IMR-90 (cell line): ENCODE measurements around the gene BRAT1. TPM values are rescaled to one million over a fixed set of nuclear protein-coding genes. Genes with fewer than 3 reads are reported as not detected.

ENCODE experiments used
- ATAC-seq: fragments of 200-7000 bp; cut with Tn5 transposase; 2 replicates; pipeline ENCODE4 v1.9.1; 2020; ENCODE audit warnings: low read depth, mild to moderate bottlenecking, moderate library complexity
- BruUV-seq: library from RNA; stranded (reverse); fragments of 400-500 nt; replicated peaks from 2 replicates; lab custom pipeline; 2021; lab: Mats Ljungman, UMichigan
- CTCF ChIA-PET: fragments of 300-600 bp; formaldehyde crosslinking; extraction: SDS; loops from one replicate; lab custom pipeline; 2021; ENCODE audit warnings: antibody characterized with exemption; lab: Yijun Ruan, JAX
- POLR2A ChIA-PET: fragments of 300-600 bp; sonication (Branson Sonifier 250); formaldehyde crosslinking; loops from one replicate; lab custom pipeline; 2022; ENCODE audit warnings: antibody characterized with exemption; ENCODE audit not compliant: unreplicated experiment; lab: Charles Lee
- DNase-seq: peaks from one replicate; pipeline ENCODE4 v3.0.0; 2013
- H2AFZ ChIP-seq: replicated peaks from 2 replicates; pipeline ENCODE3; 2013; ENCODE audit warnings: low read length, mild to moderate bottlenecking; ENCODE audit not compliant: poor library complexity
- H2AK5ac ChIP-seq: 2 replicates; pipeline ENCODE4 v1.6.1; 2013; ENCODE audit warnings: low read depth, low read length, inconsistent platforms
- H2AK9ac ChIP-seq: replicated peaks from 2 replicates; pipeline ENCODE3; 2013; ENCODE audit warnings: mild to moderate bottlenecking, low read depth, low read length, moderate library complexity; ENCODE audit not compliant: poor library complexity
- H2BK120ac ChIP-seq: 2 replicates; pipeline ENCODE4 v1.6.1; 2013; ENCODE audit warnings: low read depth, low read length, inconsistent platforms
- H2BK15ac ChIP-seq: 3 replicates; pipeline ENCODE4 v1.6.1; 2013; ENCODE audit warnings: low read depth, low read length, inconsistent platforms
- H2BK20ac ChIP-seq: 2 replicates; pipeline ENCODE4 v1.6.1; 2013; ENCODE audit warnings: low read depth, mild to moderate bottlenecking, inconsistent platforms, low read length, moderate library complexity
- H2BK5ac ChIP-seq: 2 replicates; pipeline ENCODE4 v1.6.1; 2013; ENCODE audit warnings: mild to moderate bottlenecking, low read depth, low read length, inconsistent platforms; ENCODE audit not compliant: poor library complexity, severe bottlenecking
- H3K14ac ChIP-seq: replicated peaks from 2 replicates; pipeline ENCODE4 v1.6.1; 2013; ENCODE audit warnings: low read depth, low read length, inconsistent platforms
- H3K18ac ChIP-seq: 2 replicates; pipeline ENCODE4 v1.6.1; 2013; ENCODE audit warnings: low read depth, low read length, control low read depth
- H3K23ac ChIP-seq: 2 replicates; pipeline ENCODE4 v1.6.1; 2013; ENCODE audit warnings: low read depth, low read length, inconsistent platforms
- H3K27ac ChIP-seq: 2 replicates; pipeline ENCODE4 v1.5.1; 2013; ENCODE audit warnings: mild to moderate bottlenecking, control low read depth, low read length; ENCODE audit not compliant: insufficient read depth
- H3K27me3 ChIP-seq: 2 replicates; pipeline ENCODE4 v1.6.1; 2013; ENCODE audit warnings: low read length; ENCODE audit not compliant: control insufficient read depth, insufficient read depth
- H3K36me3 ChIP-seq: 2 replicates; pipeline ENCODE4 v1.6.1; 2013; ENCODE audit warnings: low read length, mixed read lengths; ENCODE audit not compliant: control insufficient read depth, insufficient read depth
- H3K4ac ChIP-seq: 2 replicates; pipeline ENCODE4 v1.6.1; 2013; ENCODE audit warnings: low read depth, low read length, inconsistent platforms
- H3K4me1 ChIP-seq: 2 replicates; pipeline ENCODE4 v1.6.1; 2013; ENCODE audit warnings: low read length, mixed read lengths; ENCODE audit not compliant: control insufficient read depth, insufficient read depth
- H3K4me2 ChIP-seq: 2 replicates; pipeline ENCODE4 v1.6.1; 2013; ENCODE audit warnings: low read depth, mild to moderate bottlenecking, control low read depth, low read length, moderate library complexity
- H3K4me3 ChIP-seq: 2 replicates; pipeline ENCODE4 v1.5.1; 2013; ENCODE audit warnings: low read depth, mild to moderate bottlenecking, control low read depth, low read length, moderate library complexity; ENCODE audit not compliant: insufficient read depth
- H3K56ac ChIP-seq: 2 replicates; pipeline ENCODE4 v1.6.1; 2013; ENCODE audit warnings: low read length, inconsistent platforms; ENCODE audit not compliant: insufficient read depth; ENCODE audit errors: extremely low read depth
- H3K79me1 ChIP-seq, 2 experiments: 2 replicates each; pipeline ENCODE4 v1.6.1; 2013; ENCODE audit warnings: low read length in 2 of 2, inconsistent platforms in 1 of 2, low read depth in 1 of 2
- H3K9ac ChIP-seq: 2 replicates; pipeline ENCODE4 v1.6.1; 2013; ENCODE audit warnings: low read depth, low read length, control low read depth
- H3K9me1 ChIP-seq: 2 replicates; pipeline ENCODE4 v1.6.1; 2013; ENCODE audit warnings: low read length, inconsistent platforms; ENCODE audit not compliant: insufficient read depth
- H3K9me3 ChIP-seq: 2 replicates; pipeline ENCODE4 v1.6.1; 2013; ENCODE audit warnings: low read length; ENCODE audit not compliant: control insufficient read depth, insufficient read depth
- H4K20me1 ChIP-seq: 2 replicates; pipeline ENCODE4 v1.6.1; 2013; ENCODE audit warnings: low read length, inconsistent platforms; ENCODE audit not compliant: insufficient read depth
- H4K5ac ChIP-seq: 2 replicates; pipeline ENCODE4 v1.6.1; 2013; ENCODE audit warnings: mild to moderate bottlenecking, low read depth, low read length, control low read depth
- H4K8ac ChIP-seq, 2 experiments: 2 replicates each; pipeline ENCODE4 v1.6.1; 2013; ENCODE audit warnings: low read depth in 2 of 2, low read length in 2 of 2, control low read depth in 1 of 2, inconsistent platforms in 1 of 2
- H4K91ac ChIP-seq: 2 replicates; pipeline ENCODE4 v1.6.1; 2013; ENCODE audit warnings: low read depth, low read length, inconsistent platforms; ENCODE audit not compliant: insufficient read depth
- FOS ChIP-seq: fragments of 150-350 bp; IDR thresholded peaks from 2 replicates; pipeline ENCODE4 v1.6.1; 2016; ENCODE audit warnings: low read depth, low read length
- WGBS, 2 experiments: methylation state at CpG; one replicate each; pipeline versions ENCODE4 v1.1.5 to v1.1.7; 2013; ENCODE audit warnings: missing lambda C conversion rate in 2 of 2; ENCODE audit not compliant: insufficient read length in 1 of 2; ENCODE audit errors: extremely low coverage in 2 of 2; 5-methylcytosine and 5-hydroxymethylcytosine counted together
- dilution Hi-C: fragments of 300-500 bp; cut with HindIII; formaldehyde crosslinking; loops from one replicate; pipeline ENCODE4 v1.14.3; 2018; ENCODE audit warnings: low sequenced_read_pairs; ENCODE audit not compliant: unreplicated experiment
- in situ Hi-C: fragments of 300-500 bp; cut with MboI; formaldehyde crosslinking; loops from 3 replicates; pipeline ENCODE4 v1.14.3; 2019; ENCODE audit warnings: low sequenced_read_pairs, inconsistent platforms, mixed read lengths
- intact Hi-C: fragments of 100-400 bp; cut with micrococcal nuclease; formaldehyde crosslinking; loops from 2 replicates; pipeline ENCODE4 v1.10.0; 2022
- polyA plus RNA-seq, 3 experiments: library from polyadenylated mRNA; depleted of rRNA; stranded (reverse); fragments of >200 nt; gene quantifications; 2 replicates each; pipeline ENCODE4 v1.2.3, GENCODE V29; 2012; ENCODE audit warnings: low replicate concordance in 1 of 3
- total RNA-seq: library from RNA; depleted of rRNA; stranded (reverse); fragments of >200 nt; gene quantifications from 2 replicates; pipeline ENCODE4 v1.2.3, GENCODE V29; 2012

The BRAT1 gene
- total and polyA plus RNA-seq, 2 of the 4 experiments (the other 2 are of a cell fraction): 6.8 to 21.9 TPM

GRCh38 chr7:2504128-2504888, 51.0 kb downstream of the BRAT1 start:
- no peaks in the 10 kb centered on the region for H3K9me3 ChIP-seq
- H3K79me1 ChIP-seq: no peaks in the 10 kb centered on the region
- H4K8ac ChIP-seq: no peak overlapping the region
- no peak overlapping the region for H3K56ac ChIP-seq
- no peak for DNase-seq
- H3K14ac ChIP-seq: no peak overlapping the region
- H3K4me3 ChIP-seq: no peak overlapping the region
- peaks cover 3% of the 10 kb centered on the region; the same call in 1 of the 2 replicates for H3K27me3 ChIP-seq
- no peak overlapping the region for H3K27ac ChIP-seq
- ChIA-PET CTCF (no interaction called here), POLR2A (no interaction called here)
- no peak overlapping the region for H4K91ac ChIP-seq
- H3K4ac ChIP-seq: no peak overlapping the region
- H4K5ac ChIP-seq: no peak overlapping the region
- no peak overlapping the region for H3K23ac ChIP-seq
- no peak overlapping the region for H3K18ac ChIP-seq
- H2BK20ac ChIP-seq: no peak overlapping the region
- in situ Hi-C loops: no loop called here
- no peak overlapping the region for H2AK5ac ChIP-seq
- H2BK120ac ChIP-seq: no peak overlapping the region
- no peaks in the 10 kb centered on the region for H3K36me3 ChIP-seq
- H3K4me2 ChIP-seq: no peak overlapping the region
- TF ChIP-seq FOS: no peak
- no peak overlapping the region for H2AFZ ChIP-seq
- H3K9me1 ChIP-seq: no peaks in the 10 kb centered on the region
- H2AK9ac ChIP-seq: no peak overlapping the region
- intact Hi-C loops: no loop called here
- no peak overlapping the region for H2BK15ac ChIP-seq
- no peaks in the 10 kb centered on the region for H4K20me1 ChIP-seq
- dilution Hi-C loops: no loop called here
- ATAC-seq: no peak
- H3K4me1 ChIP-seq: peaks cover 8% of the 10 kb centered on the region; the same call in 1 of the 2 replicates
- H2BK5ac ChIP-seq: no peak overlapping the region
- WGBS, 2 experiments: 73% methylated on average over 12 of the region's 21 CpGs; no CpG with 5 or more reads in 1 of the 2 experiments
- H3K9ac ChIP-seq: no peak overlapping the region
- no TSS peak for BruUV-seq
